ENCODE measurements around the gene SAMD14. TPM values are rescaled to one million over a fixed set of nuclear protein-coding genes. Genes with fewer than 3 reads are reported as not detected.

SAMD14 gene
- total and polyA plus RNA-seq, 2 of the 4 experiments (the other 2 are of a cell fraction) = 1.4 to 6.2 TPM

DNA sequence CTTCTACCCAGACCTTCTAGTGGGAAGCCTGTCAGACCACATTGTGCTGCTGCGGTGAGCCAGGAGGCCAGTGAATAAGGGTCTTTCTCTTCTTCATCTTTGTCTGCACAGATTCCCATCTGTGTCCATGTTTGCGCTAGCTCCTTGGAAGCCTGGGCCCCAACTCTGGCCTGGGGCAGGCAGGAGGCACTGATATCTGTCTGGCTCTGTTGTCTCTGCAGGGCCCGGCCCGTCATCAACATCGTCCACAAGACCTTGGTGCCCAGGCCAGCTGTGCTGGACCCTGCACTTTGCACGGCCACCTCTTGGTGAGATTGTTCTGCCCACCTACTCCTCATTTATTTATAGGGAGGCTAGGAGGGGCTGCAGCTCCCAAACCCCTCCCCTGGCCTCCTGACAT is 55.7 kb downstream of the SAMD14 start:
- no TSS peak for BruUV-seq (replicated peaks)
- POLR2A ChIA-PET (ENCODE audit: unreplicated experiment) = no interaction called here
- no peak overlapping the region for H2AK9ac ChIP-seq (replicated peaks; ENCODE audit: low read depth, low read length, poor library complexity)
- no peaks in the 10 kb centered on the region for H3K27me3 ChIP-seq (ENCODE audit: control insufficient read depth, insufficient read depth, low read length)
- no peak overlapping the region for H3K4me2 ChIP-seq (ENCODE audit: low read depth, low read length)
- no peak overlapping the region for H3K23ac ChIP-seq (ENCODE audit: low read depth, low read length)
- in situ Hi-C loops (cut with MboI; ENCODE audit: low sequenced_read_pairs) = no loop called here
- no peak overlapping the region for H3K9ac ChIP-seq (ENCODE audit: low read depth, low read length)
- intact Hi-C loops (cut with micrococcal nuclease) = no loop called here
- TF ChIP-seq MAZ (IDR thresholded peaks at IDR 0.05; ENCODE audit: borderline replicate concordance, low read depth, low read length) (no peak), RFX5 (IDR thresholded peaks at IDR 0.05; ENCODE audit: low read depth, low read length) (no peak), CHD1 (IDR thresholded peaks at IDR 0.05; ENCODE audit: low read depth, low read length) (no peak), FOS (IDR thresholded peaks at IDR 0.05; ENCODE audit: low read depth, low read length) (no peak), POLR2A (IDR thresholded peaks at IDR 0.05; ENCODE audit: low read depth, low read length) (no peak), MXI1 (IDR thresholded peaks at IDR 0.05; ENCODE audit: borderline replicate concordance, low read depth, low read length) (no peak), RCOR1 (IDR thresholded peaks at IDR 0.05; ENCODE audit: insufficient replicate concordance, low read length) (no peak), CEBPB (IDR thresholded peaks at IDR 0.05; ENCODE audit: low read depth, low read length) (no peak), RAD21 (IDR thresholded peaks at IDR 0.05; ENCODE audit: low read length) (no peak), BHLHE40 (IDR thresholded peaks at IDR 0.05; ENCODE audit: low read depth, low read length) (no peak), NFE2L2 (IDR thresholded peaks at IDR 0.05; ENCODE audit: low read depth, low read length) (no peak), MAFK (IDR thresholded peaks at IDR 0.05; ENCODE audit: low read depth, low read length) (no peak), SMC3 (IDR thresholded peaks at IDR 0.05; ENCODE audit: low read depth, low read length) (no peak)
- TF ChIP-seq, protein P1, sequence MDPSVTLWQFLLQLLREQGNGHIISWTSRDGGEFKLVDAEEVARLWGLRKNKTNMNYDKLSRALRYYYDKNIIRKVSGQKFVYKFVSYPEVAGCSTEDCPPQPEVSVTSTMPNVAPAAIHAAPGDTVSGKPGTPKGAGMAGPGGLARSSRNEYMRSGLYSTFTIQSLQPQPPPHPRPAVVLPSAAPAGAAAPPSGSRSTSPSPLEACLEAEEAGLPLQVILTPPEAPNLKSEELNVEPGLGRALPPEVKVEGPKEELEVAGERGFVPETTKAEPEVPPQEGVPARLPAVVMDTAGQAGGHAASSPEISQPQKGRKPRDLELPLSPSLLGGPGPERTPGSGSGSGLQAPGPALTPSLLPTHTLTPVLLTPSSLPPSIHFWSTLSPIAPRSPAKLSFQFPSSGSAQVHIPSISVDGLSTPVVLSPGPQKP (IDR thresholded peaks at IDR 0.05; ENCODE audit: borderline replicate concordance, low read depth, low read length) = no peak
- TF ChIP-seq, protein P2, sequence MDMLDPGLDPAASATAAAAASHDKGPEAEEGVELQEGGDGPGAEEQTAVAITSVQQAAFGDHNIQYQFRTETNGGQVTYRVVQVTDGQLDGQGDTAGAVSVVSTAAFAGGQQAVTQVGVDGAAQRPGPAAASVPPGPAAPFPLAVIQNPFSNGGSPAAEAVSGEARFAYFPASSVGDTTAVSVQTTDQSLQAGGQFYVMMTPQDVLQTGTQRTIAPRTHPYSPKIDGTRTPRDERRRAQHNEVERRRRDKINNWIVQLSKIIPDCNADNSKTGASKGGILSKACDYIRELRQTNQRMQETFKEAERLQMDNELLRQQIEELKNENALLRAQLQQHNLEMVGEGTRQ (IDR thresholded peaks at IDR 0.05; ENCODE audit: low read depth, low read length) = no peak
- TF ChIP-seq, protein P3, sequence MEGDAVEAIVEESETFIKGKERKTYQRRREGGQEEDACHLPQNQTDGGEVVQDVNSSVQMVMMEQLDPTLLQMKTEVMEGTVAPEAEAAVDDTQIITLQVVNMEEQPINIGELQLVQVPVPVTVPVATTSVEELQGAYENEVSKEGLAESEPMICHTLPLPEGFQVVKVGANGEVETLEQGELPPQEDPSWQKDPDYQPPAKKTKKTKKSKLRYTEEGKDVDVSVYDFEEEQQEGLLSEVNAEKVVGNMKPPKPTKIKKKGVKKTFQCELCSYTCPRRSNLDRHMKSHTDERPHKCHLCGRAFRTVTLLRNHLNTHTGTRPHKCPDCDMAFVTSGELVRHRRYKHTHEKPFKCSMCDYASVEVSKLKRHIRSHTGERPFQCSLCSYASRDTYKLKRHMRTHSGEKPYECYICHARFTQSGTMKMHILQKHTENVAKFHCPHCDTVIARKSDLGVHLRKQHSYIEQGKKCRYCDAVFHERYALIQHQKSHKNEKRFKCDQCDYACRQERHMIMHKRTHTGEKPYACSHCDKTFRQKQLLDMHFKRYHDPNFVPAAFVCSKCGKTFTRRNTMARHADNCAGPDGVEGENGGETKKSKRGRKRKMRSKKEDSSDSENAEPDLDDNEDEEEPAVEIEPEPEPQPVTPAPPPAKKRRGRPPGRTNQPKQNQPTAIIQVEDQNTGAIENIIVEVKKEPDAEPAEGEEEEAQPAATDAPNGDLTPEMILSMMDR (conservative IDR thresholded peaks at IDR 0.05; ENCODE audit: low read depth, low read length) = no peak
- H3K18ac ChIP-seq (ENCODE audit: low read depth, low read length) = no peak overlapping the region
- no peaks in the 10 kb centered on the region for H3K9me3 ChIP-seq (ENCODE audit: control insufficient read depth, insufficient read depth, low read length)
- peaks cover 27 to 66% of the 10 kb centered on the region in 2 experiments; a peak in 3 of 4 replicates for H3K79me1 ChIP-seq (ENCODE audit: low read depth in 1 of 2, low read length in 2 of 2)
- no peak overlapping the region for H4K5ac ChIP-seq (ENCODE audit: low read depth, low read length)
- H3K14ac ChIP-seq (replicated peaks; ENCODE audit: low read depth, low read length) = no peak overlapping the region
- CTCF ChIA-PET = no interaction called here
- no peak overlapping the region for H2BK15ac ChIP-seq (ENCODE audit: low read depth, low read length)
- no peak overlapping the region for H2AFZ ChIP-seq (replicated peaks; ENCODE audit: low read length, poor library complexity)
- DNase-seq (no peak), ATAC-seq (ENCODE audit: low read depth) (no peak)
- dilution Hi-C loops (cut with HindIII; ENCODE audit: low sequenced_read_pairs, unreplicated experiment) = no loop called here
- no CpG with 5 or more reads among the region's 6 CpGs for WGBS, 2 experiments (ENCODE audit: extremely low coverage in 2 of 2, insufficient read length in 1 of 2)
- no peak overlapping the region for H4K91ac ChIP-seq (ENCODE audit: insufficient read depth, low read depth, low read length)
- H2BK120ac ChIP-seq (ENCODE audit: low read depth, low read length) = no peak overlapping the region
- H2BK5ac ChIP-seq (ENCODE audit: low read depth, low read length, poor library complexity, severe bottlenecking) = no peak overlapping the region
- no peak overlapping the region for H3K27ac ChIP-seq (ENCODE audit: insufficient read depth, low read length)
- no peak overlapping the region for H3K56ac ChIP-seq (ENCODE audit: extremely low read depth, insufficient read depth, low read length)
- no peak overlapping the region for H2AK5ac ChIP-seq (ENCODE audit: low read depth, low read length)
- peaks cover 70% of the 10 kb centered on the region for H3K36me3 ChIP-seq (ENCODE audit: control insufficient read depth, insufficient read depth, low read length)
- no peak overlapping the region for H4K8ac ChIP-seq (ENCODE audit: low read depth in 2 of 2, low read length in 2 of 2)
- no peak overlapping the region for H2BK20ac ChIP-seq (ENCODE audit: low read depth, low read length)
- no peaks in the 10 kb centered on the region; the same call in none of the 2 replicates for H4K20me1 ChIP-seq (ENCODE audit: insufficient read depth, low read length)
- H3K4me3 ChIP-seq (ENCODE audit: insufficient read depth, low read depth, low read length) = no peak overlapping the region
- H3K4ac ChIP-seq (ENCODE audit: low read depth, low read length) = no peak overlapping the region
- H3K9me1 ChIP-seq (ENCODE audit: insufficient read depth, low read length) = peaks cover 8% of the 10 kb centered on the region
- no peaks in the 10 kb centered on the region for H3K4me1 ChIP-seq (ENCODE audit: control insufficient read depth, insufficient read depth, low read length)
